Measurements from ENCODE around the gene PARD3.

DNA sequence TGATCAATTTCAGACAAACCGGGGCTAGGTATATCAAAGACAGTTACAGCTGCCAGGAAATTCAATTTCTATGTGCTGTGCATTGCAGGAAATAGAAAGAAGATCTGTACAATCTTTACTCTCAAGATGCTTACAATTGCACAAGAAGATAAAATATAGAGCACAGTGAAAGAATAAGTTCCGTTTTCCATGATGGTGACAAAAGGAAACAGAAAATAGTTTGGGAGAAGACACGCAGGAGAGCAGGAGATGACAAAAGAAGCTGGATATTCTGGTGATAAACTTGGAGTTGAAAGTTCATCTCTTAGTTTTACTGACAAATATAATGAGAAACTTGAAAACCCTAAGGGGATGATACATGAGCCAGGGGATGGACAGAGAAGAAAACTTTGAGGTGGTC lies 646.0 kb downstream of the PARD3 start:
- TF ChIP-seq, protein P1, sequence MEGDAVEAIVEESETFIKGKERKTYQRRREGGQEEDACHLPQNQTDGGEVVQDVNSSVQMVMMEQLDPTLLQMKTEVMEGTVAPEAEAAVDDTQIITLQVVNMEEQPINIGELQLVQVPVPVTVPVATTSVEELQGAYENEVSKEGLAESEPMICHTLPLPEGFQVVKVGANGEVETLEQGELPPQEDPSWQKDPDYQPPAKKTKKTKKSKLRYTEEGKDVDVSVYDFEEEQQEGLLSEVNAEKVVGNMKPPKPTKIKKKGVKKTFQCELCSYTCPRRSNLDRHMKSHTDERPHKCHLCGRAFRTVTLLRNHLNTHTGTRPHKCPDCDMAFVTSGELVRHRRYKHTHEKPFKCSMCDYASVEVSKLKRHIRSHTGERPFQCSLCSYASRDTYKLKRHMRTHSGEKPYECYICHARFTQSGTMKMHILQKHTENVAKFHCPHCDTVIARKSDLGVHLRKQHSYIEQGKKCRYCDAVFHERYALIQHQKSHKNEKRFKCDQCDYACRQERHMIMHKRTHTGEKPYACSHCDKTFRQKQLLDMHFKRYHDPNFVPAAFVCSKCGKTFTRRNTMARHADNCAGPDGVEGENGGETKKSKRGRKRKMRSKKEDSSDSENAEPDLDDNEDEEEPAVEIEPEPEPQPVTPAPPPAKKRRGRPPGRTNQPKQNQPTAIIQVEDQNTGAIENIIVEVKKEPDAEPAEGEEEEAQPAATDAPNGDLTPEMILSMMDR (IDR thresholded peaks at IDR 0.05): no peak
- no peak for TF ChIP-seq EP300 (IDR thresholded peaks at IDR 0.05; ENCODE audit: low read depth)
